NB4 (cell line): ENCODE data around the gene SLC35B4.

Experiments used
- DNase-seq: peaks from one replicate; pipeline ENCODE4 v3.0.0; 2010; ENCODE audit warnings: low read depth
- H3K4me3 ChIP-seq: one replicate; pipeline ENCODE4 v1.5.1; 2011; ENCODE audit warnings: mild to moderate bottlenecking, low read depth, low read length, moderate library complexity
- MYC ChIP-seq: IDR thresholded peaks from 2 replicates; pipeline ENCODE4 v1.6.1; 2011; ENCODE audit warnings: low read depth, low read length
- POLR2A ChIP-seq: IDR thresholded peaks from 2 replicates; pipeline ENCODE4 v1.6.1; 2011; ENCODE audit warnings: mild to moderate bottlenecking; ENCODE audit not compliant: insufficient read length; ENCODE audit errors: extremely low read depth
- TF ChIP-seq, protein P1 (sequence below): IDR thresholded peaks from one replicate; pipeline ENCODE4 v1.5.1; 2012; ENCODE audit warnings: low read depth, low read length
- TF ChIP-seq, protein P2 (sequence below): IDR thresholded peaks from 2 replicates; pipeline ENCODE4 v1.6.1; 2011; ENCODE audit warnings: low read depth, low read length

SLC35B4 gene

DNA sequence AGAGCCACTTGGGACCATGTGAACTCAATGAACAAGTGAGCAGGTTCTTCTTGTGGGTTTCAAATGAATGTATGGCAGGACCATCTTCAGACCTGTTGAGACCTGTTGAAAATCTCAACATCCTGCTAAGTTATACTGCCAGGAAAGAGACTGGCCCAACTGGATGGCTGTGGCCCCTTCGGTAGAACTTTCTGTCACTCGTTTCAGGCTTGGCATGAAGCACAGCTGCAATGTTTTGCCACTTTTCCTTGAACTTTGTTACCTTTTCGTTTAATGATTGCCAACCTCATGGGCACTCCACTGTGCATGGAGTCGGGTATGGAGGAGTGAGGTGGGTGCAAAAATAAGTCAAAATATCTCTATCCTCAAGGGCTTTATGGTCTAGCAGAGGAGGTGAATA lies 36.7 kb upstream of the SLC35B4 start:
- DNase-seq, result no peak
- H3K4me3 ChIP-seq, result no peak overlapping the region
- no peak for TF ChIP-seq MYC
- TF ChIP-seq, protein P1, sequence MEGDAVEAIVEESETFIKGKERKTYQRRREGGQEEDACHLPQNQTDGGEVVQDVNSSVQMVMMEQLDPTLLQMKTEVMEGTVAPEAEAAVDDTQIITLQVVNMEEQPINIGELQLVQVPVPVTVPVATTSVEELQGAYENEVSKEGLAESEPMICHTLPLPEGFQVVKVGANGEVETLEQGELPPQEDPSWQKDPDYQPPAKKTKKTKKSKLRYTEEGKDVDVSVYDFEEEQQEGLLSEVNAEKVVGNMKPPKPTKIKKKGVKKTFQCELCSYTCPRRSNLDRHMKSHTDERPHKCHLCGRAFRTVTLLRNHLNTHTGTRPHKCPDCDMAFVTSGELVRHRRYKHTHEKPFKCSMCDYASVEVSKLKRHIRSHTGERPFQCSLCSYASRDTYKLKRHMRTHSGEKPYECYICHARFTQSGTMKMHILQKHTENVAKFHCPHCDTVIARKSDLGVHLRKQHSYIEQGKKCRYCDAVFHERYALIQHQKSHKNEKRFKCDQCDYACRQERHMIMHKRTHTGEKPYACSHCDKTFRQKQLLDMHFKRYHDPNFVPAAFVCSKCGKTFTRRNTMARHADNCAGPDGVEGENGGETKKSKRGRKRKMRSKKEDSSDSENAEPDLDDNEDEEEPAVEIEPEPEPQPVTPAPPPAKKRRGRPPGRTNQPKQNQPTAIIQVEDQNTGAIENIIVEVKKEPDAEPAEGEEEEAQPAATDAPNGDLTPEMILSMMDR, result no peak
- no peak for TF ChIP-seq POLR2A
- TF ChIP-seq, protein P2, sequence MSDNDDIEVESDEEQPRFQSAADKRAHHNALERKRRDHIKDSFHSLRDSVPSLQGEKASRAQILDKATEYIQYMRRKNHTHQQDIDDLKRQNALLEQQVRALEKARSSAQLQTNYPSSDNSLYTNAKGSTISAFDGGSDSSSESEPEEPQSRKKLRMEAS, result no peak

DNA sequence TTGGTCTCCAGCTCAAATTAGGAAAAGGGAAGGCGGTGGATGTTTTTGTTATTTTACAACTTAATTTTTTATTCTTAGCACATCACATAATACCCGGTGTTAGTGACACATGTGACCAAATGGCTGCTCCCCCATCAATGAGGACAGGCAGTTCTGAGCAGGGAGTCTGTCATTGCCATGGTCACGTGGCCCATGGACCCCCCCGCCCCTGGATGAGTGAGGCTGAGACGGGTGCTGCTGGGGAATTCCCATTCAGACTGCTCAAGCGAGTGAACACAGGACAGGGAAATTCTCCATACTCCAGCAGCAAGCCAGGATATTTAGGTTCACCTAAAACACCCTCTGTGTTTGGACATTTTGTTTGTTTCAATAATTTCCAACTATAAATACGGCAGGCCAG lies 34.7 kb upstream of the SLC35B4 start:
- DNase-seq, result no peak

DNA sequence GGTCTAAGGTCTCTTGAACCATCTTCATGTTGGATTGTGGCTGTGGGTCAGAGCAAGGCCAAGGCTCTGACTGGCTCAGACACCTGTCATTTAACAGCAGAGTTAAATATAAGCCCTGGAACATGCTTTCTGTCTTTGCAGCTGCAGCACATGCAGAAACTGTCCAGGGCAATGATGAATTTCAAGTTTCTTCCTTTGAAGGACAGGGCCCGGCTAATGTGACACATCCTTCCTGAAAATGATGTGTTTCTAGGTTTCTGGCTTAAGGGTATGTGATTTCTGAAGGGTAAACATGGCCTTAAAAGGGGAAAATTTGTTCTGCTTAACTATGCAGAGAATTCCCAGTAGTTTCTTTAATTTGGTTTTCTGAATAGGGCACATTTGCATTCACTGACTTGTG lies 34.0 kb upstream of the SLC35B4 start:
- DNase-seq, result no peak
- H3K4me3 ChIP-seq, result no peak overlapping the region
- TF ChIP-seq, protein P1, result no peak
- TF ChIP-seq MYC, result no peak
- TF ChIP-seq POLR2A, result no peak
- TF ChIP-seq, protein P2, result no peak

More for the DNA sequence above, 34.7 kb upstream of the SLC35B4 start:
- no peak overlapping the region for H3K4me3 ChIP-seq
- TF ChIP-seq, protein P1, result no peak
- TF ChIP-seq MYC (no peak), POLR2A (no peak)
- TF ChIP-seq, protein P2, result no peak

DNA sequence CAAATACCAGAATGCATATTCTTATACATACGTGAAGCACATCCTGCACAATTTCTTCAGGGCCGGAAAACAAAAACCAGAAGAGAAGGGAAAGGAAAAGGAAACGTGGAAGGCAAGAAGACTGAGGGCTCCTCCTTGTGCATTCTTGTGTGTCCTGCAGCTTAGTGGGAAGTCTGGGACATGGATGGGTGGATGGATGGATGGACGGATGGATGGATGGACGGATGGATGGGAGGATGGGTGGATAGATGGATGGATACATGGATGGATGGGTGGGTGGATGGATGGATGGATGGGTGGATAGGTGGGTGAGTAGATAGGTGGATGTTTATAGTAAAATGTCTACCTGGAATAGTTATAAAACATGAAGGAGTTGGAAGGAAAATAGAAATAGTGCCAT lies 30.8 kb upstream of the SLC35B4 start:
- no peak for DNase-seq
- H3K4me3 ChIP-seq, result no peak overlapping the region
- TF ChIP-seq, protein P2, result no peak
- no peak for TF ChIP-seq MYC
- TF ChIP-seq, protein P1, result no peak
- TF ChIP-seq POLR2A, result no peak

DNA sequence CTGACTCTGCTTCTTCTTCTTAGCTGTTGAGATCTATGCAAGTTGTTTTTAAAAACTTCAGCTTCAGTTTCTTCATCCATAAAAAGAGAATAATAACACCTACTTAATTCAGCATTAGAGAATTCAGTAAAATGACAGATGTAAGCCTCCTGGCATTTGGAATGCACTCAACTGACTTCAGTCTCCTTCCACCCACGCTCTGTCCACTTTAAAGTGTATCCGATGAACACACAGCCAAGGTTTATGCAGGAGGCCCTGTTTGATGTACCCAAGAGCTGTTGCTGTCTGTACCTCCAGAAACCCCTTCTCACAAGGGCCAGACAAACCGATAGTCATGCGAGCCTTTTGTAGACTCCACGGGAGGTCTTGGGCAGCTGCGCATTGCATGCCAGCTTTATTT lies 27.1 kb upstream of the SLC35B4 start:
- H3K4me3 ChIP-seq, result no peak overlapping the region
- no peak for DNase-seq
- TF ChIP-seq, protein P2, result no peak
- no peak for TF ChIP-seq POLR2A
- TF ChIP-seq, protein P1, result no peak
- TF ChIP-seq MYC, result no peak

DNA sequence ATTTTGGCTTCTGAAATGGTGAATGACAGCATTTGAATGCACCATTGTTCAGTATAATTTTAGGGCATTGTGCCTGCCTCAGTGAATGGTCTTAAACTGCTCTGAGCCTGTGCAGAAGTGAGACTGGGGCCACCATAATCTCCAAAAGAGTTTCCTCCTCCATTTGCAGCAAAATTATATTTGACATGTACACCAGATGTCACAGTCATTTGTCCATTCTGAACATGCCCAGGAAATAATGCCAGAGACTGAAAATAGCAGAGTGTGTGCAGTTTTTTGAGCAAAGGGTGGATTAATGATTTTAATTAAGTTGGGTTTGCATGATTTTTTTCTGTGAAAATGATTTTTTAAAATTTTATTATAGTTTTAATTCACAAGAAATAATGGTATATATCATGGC lies 26.4 kb upstream of the SLC35B4 start:
- no peak for DNase-seq
- no peak overlapping the region for H3K4me3 ChIP-seq
- TF ChIP-seq, protein P2, result no peak
- TF ChIP-seq, protein P1, result no peak
- TF ChIP-seq POLR2A, result no peak
- no peak for TF ChIP-seq MYC
